Prostate gland (tissue), 2 donors: Measurements from ENCODE around the gene C5orf52.

Source experiments
- POLR2A ChIP-seq: fragments of 450-650 bp; IDR thresholded peaks from one replicate; pipeline ENCODE4 v1.6.1; 2016; ENCODE audit warnings: antibody characterized with exemption, mild to moderate bottlenecking
- POLR2AphosphoS5 ChIP-seq: sonication (generic); formaldehyde crosslinking; IDR thresholded peaks from one replicate; pipeline ENCODE4 v1.6.1; 2017; ENCODE audit warnings: antibody characterized with exemption
- TF ChIP-seq, protein P1 (sequence below), 4 experiments: fragments of 200-600 bp in 2 of 4; fragments of 450-650 bp in 2 of 4; sonication (generic) in 2 of 4; IDR thresholded peaks; 1 replicate in 3 of 4; 2 replicates in 1 of 4; pipeline ENCODE4 v1.5.1; 2016 to 2019; ENCODE audit warnings: antibody characterized with exemption in 4 of 4, mild to moderate bottlenecking in 2 of 4, moderate library complexity in 2 of 4

DNA sequence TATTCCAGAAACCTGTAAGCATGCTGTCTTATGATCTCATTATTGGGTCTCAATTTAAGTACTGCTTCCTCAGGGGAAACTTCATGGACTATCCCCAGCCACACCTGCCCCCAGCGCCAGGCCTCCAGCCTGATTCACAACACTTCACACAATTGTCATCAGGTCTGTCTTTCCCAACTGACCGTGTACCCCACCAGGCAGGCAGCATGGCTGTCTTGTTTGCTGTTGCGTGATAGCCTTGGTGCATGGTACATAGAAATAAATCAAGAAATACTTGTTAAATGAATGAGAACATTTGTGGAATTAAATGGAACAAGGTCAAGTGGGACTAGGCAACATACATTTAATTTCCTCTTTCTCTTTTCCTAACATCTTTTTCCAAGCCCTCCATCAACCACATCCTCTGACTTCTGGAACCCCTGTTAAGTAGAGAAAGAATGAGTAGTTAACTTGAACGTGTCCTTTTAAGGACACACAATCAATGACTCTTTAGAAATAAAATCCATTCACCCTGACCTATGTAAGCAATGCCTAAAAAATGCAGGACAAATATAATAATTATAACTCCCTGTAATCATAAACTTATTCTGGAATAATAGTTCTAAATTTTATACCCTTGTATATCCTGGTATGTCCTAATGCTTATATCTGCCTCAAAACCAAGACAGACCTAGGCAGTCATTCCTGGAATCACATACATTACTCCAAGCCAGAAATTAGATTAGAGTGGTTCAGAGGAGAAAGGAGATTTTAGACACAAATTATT is 42.7 kb downstream of the C5orf52 start:
- TF ChIP-seq POLR2A: no peak
- TF ChIP-seq, protein P1, sequence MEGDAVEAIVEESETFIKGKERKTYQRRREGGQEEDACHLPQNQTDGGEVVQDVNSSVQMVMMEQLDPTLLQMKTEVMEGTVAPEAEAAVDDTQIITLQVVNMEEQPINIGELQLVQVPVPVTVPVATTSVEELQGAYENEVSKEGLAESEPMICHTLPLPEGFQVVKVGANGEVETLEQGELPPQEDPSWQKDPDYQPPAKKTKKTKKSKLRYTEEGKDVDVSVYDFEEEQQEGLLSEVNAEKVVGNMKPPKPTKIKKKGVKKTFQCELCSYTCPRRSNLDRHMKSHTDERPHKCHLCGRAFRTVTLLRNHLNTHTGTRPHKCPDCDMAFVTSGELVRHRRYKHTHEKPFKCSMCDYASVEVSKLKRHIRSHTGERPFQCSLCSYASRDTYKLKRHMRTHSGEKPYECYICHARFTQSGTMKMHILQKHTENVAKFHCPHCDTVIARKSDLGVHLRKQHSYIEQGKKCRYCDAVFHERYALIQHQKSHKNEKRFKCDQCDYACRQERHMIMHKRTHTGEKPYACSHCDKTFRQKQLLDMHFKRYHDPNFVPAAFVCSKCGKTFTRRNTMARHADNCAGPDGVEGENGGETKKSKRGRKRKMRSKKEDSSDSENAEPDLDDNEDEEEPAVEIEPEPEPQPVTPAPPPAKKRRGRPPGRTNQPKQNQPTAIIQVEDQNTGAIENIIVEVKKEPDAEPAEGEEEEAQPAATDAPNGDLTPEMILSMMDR (IDR thresholded peaks at IDR 0.05): no peak
- no peak for TF ChIP-seq POLR2AphosphoS5
